Measurements from ENCODE around the gene ZFPL1.

ZFPL1 gene

GRCh38 chr11:65083834-65084597 is at the start of gene ZFPL1, which contains the start of gene CDCA5:
Gene ZFPL1 (plus strand): TSS chr11:65084222. CDS start chr11:65084699, 477 bp downstream.
Gene CDCA5 (minus strand): TSS chr11:65084040. CDS start chr11:65083978, 62 bp downstream.
- peak; percentile 100 for DNase-seq (ENCODE audit: low spot score)

GRCh38 chr11:65034423-65034822 is 49.6 kb upstream of the ZFPL1 start:
- DNase-seq (ENCODE audit: low spot score) = no peak

GRCh38 chr11:65035579-65035978 is 48.4 kb upstream of the ZFPL1 start:
- DNase-seq (ENCODE audit: low spot score) = no peak

- DNase-seq (ENCODE audit: low spot score) = no peak
Observed at GRCh38 chr11:65036931-65037330, 47.1 kb upstream of the ZFPL1 start.

- DNase-seq (ENCODE audit: low spot score) = no peak
Observed at GRCh38 chr11:65040520-65040846, 43.5 kb upstream of the ZFPL1 start.

GRCh38 chr11:65040847-65041622 is 43.0 kb upstream of the ZFPL1 start, which contains the start of gene SAC3D1:
Gene SAC3D1 (plus strand): TSS chr11:65041210. CDS start chr11:65041293, 83 bp downstream.
- DNase-seq (ENCODE audit: low spot score) = peak; percentile 95

- DNase-seq (ENCODE audit: low spot score) = no peak
Observed at GRCh38 chr11:65042891-65043290, 41.1 kb upstream of the ZFPL1 start.

- DNase-seq (ENCODE audit: low spot score) = peak; percentile 68
Observed at GRCh38 chr11:65043881-65044501, 40.0 kb upstream of the ZFPL1 start.

- DNase-seq (ENCODE audit: low spot score) = no peak
Observed at GRCh38 chr11:65045061-65045460, 39.0 kb upstream of the ZFPL1 start.

- no peak for DNase-seq (ENCODE audit: low spot score)
Observed at GRCh38 chr11:65045728-65046127, 38.3 kb upstream of the ZFPL1 start.

GRCh38 chr11:65047581-65048422 is 36.2 kb upstream of the ZFPL1 start:
- peak; percentile 70 for DNase-seq (ENCODE audit: low spot score)

GRCh38 chr11:65051398-65051858 is 32.6 kb upstream of the ZFPL1 start:
- no peak for DNase-seq (ENCODE audit: low spot score)

- DNase-seq (ENCODE audit: low spot score) = no peak
Observed at GRCh38 chr11:65053827-65054508, 30.1 kb upstream of the ZFPL1 start.

- DNase-seq (ENCODE audit: low spot score) = no peak
Observed at GRCh38 chr11:65055538-65055937, 28.5 kb upstream of the ZFPL1 start.

- no peak for DNase-seq (ENCODE audit: low spot score)
Observed at GRCh38 chr11:65056999-65057398, 27.0 kb upstream of the ZFPL1 start.

- no peak for DNase-seq (ENCODE audit: low spot score)
Observed at GRCh38 chr11:65057526-65057925, 26.5 kb upstream of the ZFPL1 start.

- DNase-seq (ENCODE audit: low spot score) = no peak
Observed at GRCh38 chr11:65058012-65058411, 26.0 kb upstream of the ZFPL1 start.

GRCh38 chr11:65058419-65059054 is 25.5 kb upstream of the ZFPL1 start, which contains the start of gene NAALADL1:
Gene NAALADL1 (minus strand): TSS chr11:65058553. CDS start chr11:65058521, 32 bp downstream.
- DNase-seq (ENCODE audit: low spot score) = no peak

GRCh38 chr11:65059523-65059922 is 24.5 kb upstream of the ZFPL1 start:
- no peak for DNase-seq (ENCODE audit: low spot score)

Measured in AG20443 (cell line).